Measurements from ENCODE around the gene SLC12A6.

GRCh38 chr15:34358948-34359347 lies 21.4 kb upstream of the SLC12A6 start:
- TF ChIP-seq ZNF580 (tag by site-specific recombination; IDR thresholded peaks at IDR 0.05) = no peak
- no peak for TF ChIP-seq CTCF (tag by site-specific recombination; IDR thresholded peaks at IDR 0.05)
- no peak for TF ChIP-seq REPIN1 (tag by site-specific recombination; IDR thresholded peaks at IDR 0.05; ENCODE audit: low read depth)
- no peak for TF ChIP-seq BCL11A (tag by site-specific recombination; IDR thresholded peaks at IDR 0.05; ENCODE audit: low read depth)
